Peyer's patch (tissue), 4 donors: Measurements from ENCODE around the gene MAD2L1. TPM values are rescaled to one million over a fixed set of nuclear protein-coding genes. Genes with fewer than 3 reads are reported as not detected.
"Not testable (repeated sequence)": the region's sequence is repeated elsewhere in the genome, so short reads cannot be mapped to it uniquely, and the experiment has no call there.

ENCODE experiments used
- DNase-seq, 3 donors: peaks; one replicate each; pipeline ENCODE4 v3.0.0-alpha.2; 2017 to 2019
- H3K27ac ChIP-seq, 4 donors: fragments of 200-600 bp; sonication (generic); one replicate each; pipeline ENCODE4 v1.5.1; 2016 to 2019
- H3K27me3 ChIP-seq, 2 donors: fragments of 200-600 bp; sonication (generic); one replicate each; pipeline ENCODE4 v1.5.1; 2019
- H3K36me3 ChIP-seq, 3 donors: fragments of 200-600 bp; sonication (generic); one replicate each; pipeline ENCODE4 v1.5.1; 2016 to 2019
- H3K4me1 ChIP-seq, 4 donors: fragments of 200-600 bp; sonication (generic); one replicate each; pipeline ENCODE4 v1.5.1; 2016 to 2019
- H3K4me3 ChIP-seq, 4 donors: fragments of 200-600 bp; sonication (generic); 1 replicate in 3 of 4; 2 replicates in 1 of 4; pipeline ENCODE4 v1.5.1; 2016 to 2019; ENCODE audit warnings: mild to moderate bottlenecking in 1 of 4
- H3K9me3 ChIP-seq, 4 donors: fragments of 200-600 bp; sonication (generic); one replicate each; pipeline ENCODE4 v1.5.1; 2016 to 2019; ENCODE audit warnings: mild to moderate bottlenecking in 1 of 4
- CTCF ChIP-seq, 6 experiments: fragments of 450-650 bp in 4 of 6; fragments of 200-600 bp in 2 of 6; sonication (generic) in 1 of 6; IDR thresholded peaks; one replicate each; pipeline ENCODE4 v1.5.1; 2017 to 2019; ENCODE audit warnings: antibody characterized with exemption in 6 of 6, mild to moderate bottlenecking in 3 of 6, moderate library complexity in 1 of 6
- POLR2A ChIP-seq, 2 donors: fragments of 450-650 bp; IDR thresholded peaks; one replicate each; pipeline ENCODE4 v1.5.1; 2017; ENCODE audit warnings: antibody characterized with exemption in 2 of 2, mild to moderate bottlenecking in 2 of 2, moderate library complexity in 2 of 2
- total RNA-seq, 4 donors: library from RNA; depleted of rRNA; stranded (reverse); fragments of >200 nt; gene quantifications; one replicate each; pipeline ENCODE4 v1.1.0, GENCODE V29; 2016

Gene MAD2L1
- total RNA-seq, 4 donors from 2014 or later = 0.83 to 6.7 (median 1.1) TPM

GRCh38 chr4:120088507-120088906 is 21.9 kb upstream of the MAD2L1 start:
- no peak for DNase-seq
- H3K27ac ChIP-seq = no peak overlapping the region
- no peak for TF ChIP-seq CTCF (IDR thresholded peaks at IDR 0.05)
- no peak for TF ChIP-seq POLR2A (IDR thresholded peaks at IDR 0.05)
- no peaks in the 10 kb centered on the region for H3K36me3 ChIP-seq
- H3K4me3 ChIP-seq = no peak overlapping the region
- H3K27me3 ChIP-seq = no peaks in the 10 kb centered on the region
- no peaks in the 10 kb centered on the region for H3K4me1 ChIP-seq
- H3K9me3 ChIP-seq = no peaks in the 10 kb centered on the region

GRCh38 chr4:120088066-120088465 is 21.4 kb upstream of the MAD2L1 start:
- not testable (repeated sequence) for H3K4me1 ChIP-seq, H3K27me3 ChIP-seq, H3K36me3 ChIP-seq, H3K4me3 ChIP-seq, H3K9me3 ChIP-seq, DNase-seq, H3K27ac ChIP-seq

- Histone ChIP-seq H3K9me3 (no peaks in the 10 kb centered on the region), H3K27me3 (no peaks in the 10 kb centered on the region), H3K4me3 (no peak overlapping the region), H3K4me1 (no peaks in the 10 kb centered on the region), H3K27ac (no peak overlapping the region), H3K36me3 (no peaks in the 10 kb centered on the region)
- TF ChIP-seq POLR2A (IDR thresholded peaks at IDR 0.05) (no peak), CTCF (IDR thresholded peaks at IDR 0.05) (no peak)
- DNase-seq = no peak
These were observed 19.1 kb upstream of the MAD2L1 start for GRCh38 chr4:120085705-120086104.

GRCh38 chr4:120084327-120084726 is 17.7 kb upstream of the MAD2L1 start:
- TF ChIP-seq CTCF (IDR thresholded peaks at IDR 0.05) (no peak), POLR2A (IDR thresholded peaks at IDR 0.05) (no peak)
- H3K4me1 ChIP-seq = no peaks in the 10 kb centered on the region
- no peak overlapping the region for H3K4me3 ChIP-seq
- H3K27me3 ChIP-seq = no peaks in the 10 kb centered on the region
- no peak for DNase-seq
- H3K9me3 ChIP-seq = no peaks in the 10 kb centered on the region
- no peak overlapping the region for H3K27ac ChIP-seq
- no peaks in the 10 kb centered on the region for H3K36me3 ChIP-seq

- Histone ChIP-seq H3K4me1 (no peaks in the 10 kb centered on the region), H3K27ac (no peak overlapping the region), H3K36me3 (no peaks in the 10 kb centered on the region), H3K9me3 (no peaks in the 10 kb centered on the region), H3K27me3 (no peaks in the 10 kb centered on the region), H3K4me3 (no peak overlapping the region)
- no peak for DNase-seq
- TF ChIP-seq POLR2A (IDR thresholded peaks at IDR 0.05) (no peak), CTCF (IDR thresholded peaks at IDR 0.05) (no peak)
These were observed 16.5 kb upstream of the MAD2L1 start for GRCh38 chr4:120083152-120083551.

- H3K27me3 ChIP-seq = no peaks in the 10 kb centered on the region
- no peaks in the 10 kb centered on the region for H3K4me1 ChIP-seq
- H3K4me3 ChIP-seq = no peak overlapping the region
- H3K9me3 ChIP-seq = no peaks in the 10 kb centered on the region
- no peak for DNase-seq
- TF ChIP-seq CTCF (IDR thresholded peaks at IDR 0.05) = no peak
- no peak for TF ChIP-seq POLR2A (IDR thresholded peaks at IDR 0.05)
- no peaks in the 10 kb centered on the region for H3K36me3 ChIP-seq
- no peak overlapping the region for H3K27ac ChIP-seq
These were observed 15.6 kb upstream of the MAD2L1 start for GRCh38 chr4:120082251-120082650.
